ENCODE measurements around the gene TCTN1.

Gene TCTN1

DNA sequence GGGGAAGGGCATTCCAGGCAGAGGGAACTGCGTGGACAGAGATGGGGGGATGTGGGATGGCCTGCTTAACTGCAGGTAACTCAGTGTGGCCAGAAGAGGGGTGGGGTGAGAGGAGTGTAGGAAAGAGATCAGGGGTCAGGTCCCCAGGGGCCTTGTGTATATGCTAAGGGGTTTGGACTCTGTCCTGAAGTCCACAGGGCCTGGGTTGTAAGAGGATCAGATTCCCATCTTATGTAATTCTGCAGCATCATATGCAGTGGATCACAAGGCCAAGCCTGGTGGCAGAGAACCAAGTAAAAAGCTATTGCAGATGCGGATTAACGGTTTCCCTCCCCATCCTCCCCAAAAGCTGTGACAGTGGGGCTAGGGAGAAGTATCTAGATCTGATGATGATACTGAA is 8.7 kb downstream of the TCTN1 start:
- Histone ChIP-seq H3K79me1 (replicated peaks; ENCODE audit: low read length, poor library complexity, severe bottlenecking) (peaks cover 3% of the 10 kb centered on the region), H3K27ac (ENCODE audit: low read length, poor library complexity, severe bottlenecking) (no peak overlapping the region), H4K91ac (ENCODE audit: low read length) (no peak overlapping the region), H2BK15ac (ENCODE audit: low read depth, poor library complexity, severe bottlenecking) (no peak overlapping the region), H4K8ac (ENCODE audit: low read length) (no peak overlapping the region), H3K36me3 (ENCODE audit: control insufficient read depth in 1 of 2, insufficient read depth in 2 of 2, low read depth in 1 of 2, low read length in 2 of 2) (peaks cover 6 to 12% of the 10 kb centered on the region in 2 experiments), H3K9ac (ENCODE audit: low read length) (no peak overlapping the region), H3K18ac (ENCODE audit: low read depth in 1 of 2, low read length in 2 of 2) (no peak overlapping the region), H3K23ac (ENCODE audit: low read length in 2 of 2) (peak overlapping the region in 1 of 2 experiments; percentile 9), H3K4ac (ENCODE audit: low read depth in 1 of 2, low read length in 2 of 2) (no peak overlapping the region), H3K4me1 (ENCODE audit: control insufficient read depth, insufficient read depth, low read depth, low read length) (no peaks in the 10 kb centered on the region), H2AK5ac (ENCODE audit: low read length, severe bottlenecking) (no peak overlapping the region), H3K9me3 (ENCODE audit: control insufficient read depth, low read length) (no peaks in the 10 kb centered on the region), H2BK5ac (ENCODE audit: low read depth, low read length, poor library complexity, severe bottlenecking) (no peak overlapping the region), H3K4me3 (ENCODE audit: insufficient read depth in 1 of 2, low read depth in 1 of 2, low read length in 2 of 2) (peak overlapping the region in 1 of 2 experiments; percentile 29), H3K4me2 (ENCODE audit: low read length, poor library complexity, severe bottlenecking) (no peak overlapping the region), H3K27me3 (ENCODE audit: control insufficient read depth in 1 of 2, insufficient read depth in 1 of 2, low read length in 2 of 2) (no peaks in the 10 kb centered on the region), H2AFZ (ENCODE audit: low read depth, low read length) (no peak overlapping the region), H2BK12ac (ENCODE audit: low read length in 2 of 2) (no peak overlapping the region), H3K14ac (ENCODE audit: low read length in 2 of 2) (no peak overlapping the region), H2BK120ac (ENCODE audit: low read depth, low read length) (no peak overlapping the region)
- WGBS: 97% methylated on average over 2 of the region's 3 CpGs
- no peak for DNase-seq

DNA sequence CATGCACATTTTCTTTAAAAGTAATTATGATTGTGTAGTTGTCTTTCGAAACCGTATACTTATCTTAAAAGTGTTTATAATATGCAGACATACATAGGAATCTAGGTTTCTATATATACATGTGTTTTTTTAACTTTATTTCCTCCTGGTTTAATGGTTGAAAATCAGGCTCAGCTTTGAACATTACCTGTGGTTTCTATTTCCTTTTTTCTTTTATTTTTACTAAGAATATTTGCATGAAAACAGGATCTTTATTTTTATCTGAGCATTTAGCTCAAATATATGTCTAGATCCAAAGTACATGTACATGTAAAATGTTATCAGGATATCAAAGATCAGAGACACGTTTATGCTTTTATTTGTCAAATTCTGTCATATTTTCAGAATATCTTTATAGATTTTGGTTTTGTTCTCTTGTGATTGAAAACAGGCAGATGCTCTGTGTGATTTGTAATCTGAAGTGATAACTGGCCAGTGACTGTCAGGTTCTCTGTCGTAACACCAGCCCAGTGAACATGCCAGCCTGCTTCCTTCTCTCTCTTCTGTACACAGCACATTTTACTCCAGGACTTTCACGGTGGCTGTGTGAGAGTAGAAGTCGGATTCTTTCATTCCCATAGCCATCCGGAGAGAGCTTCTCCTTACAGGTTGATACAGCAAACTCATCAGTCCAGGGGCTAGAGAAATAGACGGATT is 13.7 kb downstream of the TCTN1 start:
- Histone ChIP-seq H3K4me2 (ENCODE audit: low read length, poor library complexity, severe bottlenecking) (no peak overlapping the region), H3K18ac (ENCODE audit: low read depth in 1 of 2, low read length in 2 of 2) (no peak overlapping the region), H4K8ac (ENCODE audit: low read length) (no peak overlapping the region), H2BK12ac (ENCODE audit: low read length in 2 of 2) (no peak overlapping the region), H3K4ac (ENCODE audit: low read depth in 1 of 2, low read length in 2 of 2) (no peak overlapping the region), H2AK5ac (ENCODE audit: low read length, severe bottlenecking) (no peak overlapping the region), H3K9me3 (ENCODE audit: control insufficient read depth, low read length) (no peaks in the 10 kb centered on the region), H3K23ac (ENCODE audit: low read length in 2 of 2) (no peak overlapping the region), H3K4me1 (ENCODE audit: control insufficient read depth, insufficient read depth, low read depth, low read length) (no peaks in the 10 kb centered on the region), H4K91ac (ENCODE audit: low read length) (no peak overlapping the region), H2BK120ac (ENCODE audit: low read depth, low read length) (no peak overlapping the region), H2AFZ (ENCODE audit: low read depth, low read length) (no peak overlapping the region), H3K36me3 (ENCODE audit: control insufficient read depth in 1 of 2, insufficient read depth in 2 of 2, low read depth in 1 of 2, low read length in 2 of 2) (peaks cover 0 to 43% of the 10 kb centered on the region in 2 experiments), H3K9ac (ENCODE audit: low read length) (no peak overlapping the region), H3K79me1 (replicated peaks; ENCODE audit: low read length, poor library complexity, severe bottlenecking) (no peaks in the 10 kb centered on the region), H3K27me3 (ENCODE audit: control insufficient read depth in 1 of 2, insufficient read depth in 1 of 2, low read length in 2 of 2) (no peaks in the 10 kb centered on the region), H2BK15ac (ENCODE audit: low read depth, poor library complexity, severe bottlenecking) (no peak overlapping the region), H3K14ac (ENCODE audit: low read length in 2 of 2) (no peak overlapping the region), H3K27ac (ENCODE audit: low read length, poor library complexity, severe bottlenecking) (no peak overlapping the region), H2BK5ac (ENCODE audit: low read depth, low read length, poor library complexity, severe bottlenecking) (no peak overlapping the region), H3K4me3 (ENCODE audit: insufficient read depth in 1 of 2, low read depth in 1 of 2, low read length in 2 of 2) (no peak overlapping the region)
- DNase-seq: no peak
- 90% methylated on average over 2 of the region's 8 CpGs for WGBS

- no peak overlapping the region for H3K9ac ChIP-seq (ENCODE audit: low read length)
- no peak overlapping the region for H3K18ac ChIP-seq (ENCODE audit: low read depth in 1 of 2, low read length in 2 of 2)
- H3K4me3 ChIP-seq (ENCODE audit: insufficient read depth in 1 of 2, low read depth in 1 of 2, low read length in 2 of 2): no peak overlapping the region
- H3K4me2 ChIP-seq (ENCODE audit: low read length, poor library complexity, severe bottlenecking): no peak overlapping the region
- no peak for DNase-seq
- H3K9me3 ChIP-seq (ENCODE audit: control insufficient read depth, low read length): no peaks in the 10 kb centered on the region
- H3K27ac ChIP-seq (ENCODE audit: low read length, poor library complexity, severe bottlenecking): no peak overlapping the region
- H2BK12ac ChIP-seq (ENCODE audit: low read length in 2 of 2): no peak overlapping the region
- H3K79me1 ChIP-seq (replicated peaks; ENCODE audit: low read length, poor library complexity, severe bottlenecking): no peaks in the 10 kb centered on the region
- H3K14ac ChIP-seq (ENCODE audit: low read length in 2 of 2): no peak overlapping the region
- no peak overlapping the region for H2AK5ac ChIP-seq (ENCODE audit: low read length, severe bottlenecking)
- H3K27me3 ChIP-seq (ENCODE audit: control insufficient read depth in 1 of 2, insufficient read depth in 1 of 2, low read length in 2 of 2): no peaks in the 10 kb centered on the region
- H2AFZ ChIP-seq (ENCODE audit: low read depth, low read length): no peak overlapping the region
- peaks cover 12 to 38% of the 10 kb centered on the region in 2 experiments for H3K36me3 ChIP-seq (ENCODE audit: control insufficient read depth in 1 of 2, insufficient read depth in 2 of 2, low read depth in 1 of 2, low read length in 2 of 2)
- H3K23ac ChIP-seq (ENCODE audit: low read length in 2 of 2): no peak overlapping the region
- H3K4ac ChIP-seq (ENCODE audit: low read depth in 1 of 2, low read length in 2 of 2): no peak overlapping the region
- no peak overlapping the region for H2BK15ac ChIP-seq (ENCODE audit: low read depth, poor library complexity, severe bottlenecking)
- no peaks in the 10 kb centered on the region for H3K4me1 ChIP-seq (ENCODE audit: control insufficient read depth, insufficient read depth, low read depth, low read length)
- no peak overlapping the region for H2BK5ac ChIP-seq (ENCODE audit: low read depth, low read length, poor library complexity, severe bottlenecking)
- no peak overlapping the region for H4K91ac ChIP-seq (ENCODE audit: low read length)
- H4K8ac ChIP-seq (ENCODE audit: low read length): no peak overlapping the region
- H2BK120ac ChIP-seq (ENCODE audit: low read depth, low read length): no peak overlapping the region
These were observed 21.1 kb downstream of the TCTN1 start for GRCh38 chr12:110635055-110635454.

DNA sequence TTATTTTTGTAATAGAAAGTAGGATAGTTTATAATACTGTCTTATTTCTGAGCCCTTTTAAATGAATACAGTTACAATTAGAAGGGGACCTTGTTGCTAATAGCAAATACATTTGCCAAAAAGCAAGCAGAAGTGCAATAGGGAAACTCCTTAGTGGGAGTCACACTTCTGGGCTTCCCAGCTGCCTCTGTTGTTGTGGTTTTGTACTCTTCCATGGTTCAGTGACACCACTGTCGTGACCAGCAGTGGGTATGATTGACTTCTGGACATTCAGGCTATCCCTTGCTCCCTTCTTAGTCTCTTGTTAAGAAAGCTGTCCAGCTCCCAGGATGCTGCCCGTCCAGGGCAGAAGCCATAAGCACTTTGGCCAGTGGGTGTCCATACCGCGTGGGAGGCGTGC is 22.6 kb downstream of the TCTN1 start:
- H3K4me1 ChIP-seq (ENCODE audit: control insufficient read depth, insufficient read depth, low read depth, low read length): peaks cover 1% of the 10 kb centered on the region
- H2AK5ac ChIP-seq (ENCODE audit: low read length, severe bottlenecking): no peak overlapping the region
- peaks cover 16 to 33% of the 10 kb centered on the region in 2 experiments for H3K36me3 ChIP-seq (ENCODE audit: control insufficient read depth in 1 of 2, insufficient read depth in 2 of 2, low read depth in 1 of 2, low read length in 2 of 2)
- no peak overlapping the region for H4K91ac ChIP-seq (ENCODE audit: low read length)
- no peak overlapping the region for H3K14ac ChIP-seq (ENCODE audit: low read length in 2 of 2)
- no peak overlapping the region for H2BK120ac ChIP-seq (ENCODE audit: low read depth, low read length)
- DNase-seq: no peak
- H2BK5ac ChIP-seq (ENCODE audit: low read depth, low read length, poor library complexity, severe bottlenecking): no peak overlapping the region
- no peak overlapping the region for H3K9ac ChIP-seq (ENCODE audit: low read length)
- H3K27me3 ChIP-seq (ENCODE audit: control insufficient read depth in 1 of 2, insufficient read depth in 1 of 2, low read length in 2 of 2): no peaks in the 10 kb centered on the region
- H2AFZ ChIP-seq (ENCODE audit: low read depth, low read length): no peak overlapping the region
- H3K27ac ChIP-seq (ENCODE audit: low read length, poor library complexity, severe bottlenecking): no peak overlapping the region
- H3K4me3 ChIP-seq (ENCODE audit: insufficient read depth in 1 of 2, low read depth in 1 of 2, low read length in 2 of 2): no peak overlapping the region
- H3K18ac ChIP-seq (ENCODE audit: low read depth in 1 of 2, low read length in 2 of 2): no peak overlapping the region
- no peak overlapping the region for H3K23ac ChIP-seq (ENCODE audit: low read length in 2 of 2)
- no peak overlapping the region for H2BK15ac ChIP-seq (ENCODE audit: low read depth, poor library complexity, severe bottlenecking)
- H4K8ac ChIP-seq (ENCODE audit: low read length): no peak overlapping the region
- no peak overlapping the region for H2BK12ac ChIP-seq (ENCODE audit: low read length in 2 of 2)
- H3K9me3 ChIP-seq (ENCODE audit: control insufficient read depth, low read length): no peaks in the 10 kb centered on the region
- no peak overlapping the region for H3K4ac ChIP-seq (ENCODE audit: low read depth in 1 of 2, low read length in 2 of 2)
- no peak overlapping the region for H3K4me2 ChIP-seq (ENCODE audit: low read length, poor library complexity, severe bottlenecking)
- WGBS: 94% methylated on average over 5 of the region's 5 CpGs
- H3K79me1 ChIP-seq (replicated peaks; ENCODE audit: low read length, poor library complexity, severe bottlenecking): no peaks in the 10 kb centered on the region

All from mesenchymal stem cell (in vitro differentiated cells and primary cell).